CD4-positive, alpha-beta T cell treated with Interleukin-4 for 1 hour (primary cell): Measurements from ENCODE around the gene ALG12.

Experiments
- DNase-seq, 2 donors: peaks; one replicate each; pipeline ENCODE4 v3.0.0-alpha.2; 2020 to 2022

The ALG12 gene

GRCh38 chr22:49886346-49887063, 31.7 kb downstream of the ALG12 start:
- DNase-seq = no peak

GRCh38 chr22:49885881-49886280, 32.4 kb downstream of the ALG12 start:
- no peak for DNase-seq

- DNase-seq = no peak
These were observed 33.0 kb downstream of the ALG12 start for GRCh38 chr22:49885281-49885680.

- DNase-seq = no peak
These were observed 33.6 kb downstream of the ALG12 start for GRCh38 chr22:49884503-49885260.

- DNase-seq = no peak
These were observed 34.2 kb downstream of the ALG12 start for GRCh38 chr22:49884075-49884474.

GRCh38 chr22:49883294-49883640, 35.0 kb downstream of the ALG12 start:
- no peak for DNase-seq

GRCh38 chr22:49882519-49883293, 35.5 kb downstream of the ALG12 start:
- DNase-seq = no peak

- DNase-seq = no peak
These were observed 36.4 kb downstream of the ALG12 start for GRCh38 chr22:49881856-49882255.

- no peak for DNase-seq
These were observed 38.0 kb downstream of the ALG12 start for GRCh38 chr22:49880281-49880680.

GRCh38 chr22:49879871-49880270, 38.4 kb downstream of the ALG12 start:
- no peak for DNase-seq

- no peak for DNase-seq
These were observed 40.0 kb downstream of the ALG12 start for GRCh38 chr22:49878206-49878605.

GRCh38 chr22:49877642-49878041, 40.6 kb downstream of the ALG12 start:
- no peak for DNase-seq

- no peak for DNase-seq
These were observed 44.9 kb downstream of the ALG12 start for GRCh38 chr22:49873228-49873940.

- no peak for DNase-seq
These were observed 45.9 kb downstream of the ALG12 start for GRCh38 chr22:49872347-49872746.

GRCh38 chr22:49871482-49871881, 46.8 kb downstream of the ALG12 start:
- DNase-seq = no peak

GRCh38 chr22:49869845-49870712, 48.2 kb downstream of the ALG12 start:
- DNase-seq = peak; percentile 21 to 71

- no peak for DNase-seq
These were observed 49.0 kb downstream of the ALG12 start for GRCh38 chr22:49869086-49869830.

GRCh38 chr22:49867303-49868265, 50.7 kb downstream of the ALG12 start:
- peak in 1 of 2 donors; percentile 51 for DNase-seq

GRCh38 chr22:49866646-49867045, 51.6 kb downstream of the ALG12 start:
- no peak for DNase-seq

- DNase-seq = no peak
These were observed 52.1 kb downstream of the ALG12 start for GRCh38 chr22:49866134-49866533.
